Right lobe of liver (tissue), 6 donors: ENCODE data around the gene TXLNB. TPM values are rescaled to one million over a fixed set of nuclear protein-coding genes. Genes with fewer than 3 reads are reported as not detected.

Source experiments
- ATAC-seq, 4 donors: fragments of 200-7000 bp; cut with Tn5 transposase; one replicate each; pipeline ENCODE4 v1.9.1; 2020; ENCODE audit warnings: mild to moderate bottlenecking in 4 of 4, moderate library complexity in 4 of 4
- DNase-seq, 3 donors: peaks; one replicate each; pipeline ENCODE4 v3.0.0-alpha.2; 2020
- H3K27ac ChIP-seq, 3 donors: fragments of 200-600 bp; one replicate each; pipeline ENCODE4 v1.8.0; 2022
- H3K27me3 ChIP-seq, 2 donors: fragments of 200-600 bp; one replicate each; pipeline ENCODE4 v1.8.0; 2022
- H3K36me3 ChIP-seq, 4 donors: fragments of 200-600 bp; sonication (generic) in 1 of 4; one replicate each; pipeline versions ENCODE4 v1.5.1 to v1.8.0; 2017 to 2022; ENCODE audit warnings: control low read depth in 1 of 4
- H3K4me1 ChIP-seq, 4 donors: fragments of 200-600 bp; sonication (generic) in 1 of 4; one replicate each; pipeline versions ENCODE4 v1.5.1 to v1.8.0; 2017 to 2022; ENCODE audit warnings: control low read depth in 1 of 4
- H3K4me3 ChIP-seq, 3 donors: fragments of 200-600 bp; one replicate each; pipeline ENCODE4 v1.8.0; 2022
- H3K9me3 ChIP-seq, 4 donors: fragments of 200-600 bp; sonication (generic) in 1 of 4; one replicate each; pipeline versions ENCODE4 v1.5.1 to v1.8.0; 2017 to 2022; ENCODE audit warnings: control low read depth in 1 of 4
- CTCF ChIP-seq, 4 donors: fragments of 200-600 bp in 3 of 4; fragments of 450-650 bp in 1 of 4; IDR thresholded peaks; one replicate each; pipeline versions ENCODE4 v1.5.1 to v1.8.0; 2016 to 2022; ENCODE audit warnings: antibody characterized with exemption in 4 of 4, mild to moderate bottlenecking in 2 of 4
- POLR2A ChIP-seq: fragments of 450-650 bp; IDR thresholded peaks from one replicate; pipeline ENCODE4 v1.6.1; 2017; ENCODE audit warnings: antibody characterized with exemption, mild to moderate bottlenecking
- WGBS: methylation state at CpG from one replicate; pipeline ENCODE4 v1.1.6; 2018; ENCODE audit warnings: low coverage, low lambda C conversion rate; ENCODE audit not compliant: insufficient coverage; ENCODE audit errors: missing lambda C conversion rate; 5-methylcytosine and 5-hydroxymethylcytosine counted together
- intact Hi-C, 2 donors: fragments of 100-400 bp; cut with DNase I; formaldehyde crosslinking; loops; one replicate each; pipeline versions ENCODE4 v1.11.2 to v1.14.1; 2022
- total RNA-seq, 6 experiments: library from RNA; depleted of rRNA in 2 of 6; stranded (reverse); fragments of >200 nt in 2 of 6; fragmentation: NEBNext Ultra II Directional in 3 of 6; extraction: Animal tissue kit (Norgen Biotek cat#: 25700) in 3 of 6; gene quantifications; one replicate each; pipeline versions ENCODE4 v1.1.0 to v1.2.4, GENCODE V29; 2016 to 2023
- donor health status: DM: no; HTN: yes; CAD: no.
- donor health status: DM: no; HTN: no; CAD: no.
- donor health status: DM: no; HTN: no; CAD: no.
- donor health status: DM: no; HTN: yes; CAD: no.
- donor health status: DM: no; HTN: yes; CAD: no.

TXLNB gene
- total RNA-seq, 6 experiments from 2014 or later, result 0.04 to 0.50 (median 0.14) TPM

- WGBS, result 85% methylated on average over 2 of the region's 2 CpGs
- no peaks in the 10 kb centered on the region for H3K9me3 ChIP-seq
- no peak for ATAC-seq
- H3K36me3 ChIP-seq, result no peaks in the 10 kb centered on the region
- peaks cover 0 to 12% (median 0%) of the 10 kb centered on the region in 4 donors for H3K4me1 ChIP-seq
- TF ChIP-seq POLR2A (no peak), CTCF (IDR thresholded peaks at IDR 0.05) (no peak)
- H3K4me3 ChIP-seq, result no peak overlapping the region
- no peak for DNase-seq
- no peak overlapping the region for H3K27ac ChIP-seq
- intact Hi-C loops, result no loop called here
- no peaks in the 10 kb centered on the region for H3K27me3 ChIP-seq
These were observed 20.0 kb upstream of the TXLNB start for GRCh38 chr6:139311831-139312230.

- intact Hi-C loops, result no loop called here
- Histone ChIP-seq H3K27me3 (no peaks in the 10 kb centered on the region), H3K27ac (peak overlapping the region in 2 of 3 donors; percentile 24 to 61), H3K9me3 (no peaks in the 10 kb centered on the region), H3K36me3 (no peaks in the 10 kb centered on the region), H3K4me1 (peaks cover 0 to 12% (median 0%) of the 10 kb centered on the region in 4 donors), H3K4me3 (no peak overlapping the region)
- ATAC-seq, result peak; percentile 97 to 99 (median 98)
- peak in 2 of 3 donors; percentile 54 to 74 for DNase-seq
- 43% methylated on average over 2 of the region's 2 CpGs for WGBS
- TF ChIP-seq POLR2A (no peak), CTCF (IDR thresholded peaks at IDR 0.05) (peak in 2 of 4 donors; percentile 14 to 34)
These were observed 17.3 kb upstream of the TXLNB start for GRCh38 chr6:139308936-139309603.

GRCh38 chr6:139308286-139308916 lies 16.6 kb upstream of the TXLNB start:
- DNase-seq, result no peak
- ATAC-seq, result peak in 2 of 4 donors; percentile 21 to 48

GRCh38 chr6:139306291-139306981 lies 14.6 kb upstream of the TXLNB start:
- Histone ChIP-seq H3K9me3 (no peaks in the 10 kb centered on the region), H3K36me3 (no peaks in the 10 kb centered on the region), H3K27ac (no peak overlapping the region), H3K27me3 (no peaks in the 10 kb centered on the region), H3K4me3 (no peak overlapping the region), H3K4me1 (peaks cover 0 to 12% (median 0%) of the 10 kb centered on the region in 4 donors)
- DNase-seq (no peak), ATAC-seq (no peak)
- TF ChIP-seq CTCF (IDR thresholded peaks at IDR 0.05) (no peak), POLR2A (no peak)
- WGBS, result 68% methylated on average over 3 of the region's 3 CpGs
- intact Hi-C loops, result no loop called here

More at GRCh38 chr6:139308286-139308916, 16.6 kb upstream of the TXLNB start:
- no peaks in the 10 kb centered on the region for H3K36me3 ChIP-seq
- no peaks in the 10 kb centered on the region for H3K9me3 ChIP-seq
- intact Hi-C loops, result no loop called here
- H3K27me3 ChIP-seq, result no peaks in the 10 kb centered on the region
- H3K4me1 ChIP-seq, result peaks cover 0 to 12% (median 0%) of the 10 kb centered on the region in 4 donors
- no peak for TF ChIP-seq POLR2A
- TF ChIP-seq CTCF (IDR thresholded peaks at IDR 0.05), result no peak
- H3K4me3 ChIP-seq, result no peak overlapping the region
- H3K27ac ChIP-seq, result peak overlapping the region in 1 of 3 donors; percentile 42
- WGBS, result 62% methylated on average over 5 of the region's 5 CpGs
